GM23338 (cell line): ENCODE data around the gene PTPRR. TPM values are rescaled to one million over a fixed set of nuclear protein-coding genes. Genes with fewer than 3 reads are reported as not detected.

Experiments used
- ATAC-seq: fragments of 200-7000 bp; cut with Tn5 transposase; 3 replicates; pipeline ENCODE4 v1.9.1; 2020
- DNase-seq: peaks from one replicate; pipeline ENCODE4 v3.0.0-alpha.2; 2015; ENCODE audit warnings: low spot score
- H2AFZ ChIP-seq: fragments of 200-600 bp; sonication (generic); 2 replicates; pipeline ENCODE4 v1.8.0; 2016; ENCODE audit warnings: antibody characterized with exemption, mild to moderate bottlenecking, moderate library complexity
- H3F3A ChIP-seq: fragments of 200-600 bp; sonication (generic); replicated peaks from 2 replicates; pipeline ENCODE4 v1.8.0; 2017; ENCODE audit warnings: antibody characterized with exemption, mixed run types, low read depth
- H3K27ac ChIP-seq: fragments of 200-600 bp; sonication (generic); 2 replicates; pipeline ENCODE4 v1.6.1; 2016; ENCODE audit warnings: low read depth
- H3K27me3 ChIP-seq: fragments of 200-600 bp; sonication (generic); 2 replicates; pipeline ENCODE4 v1.8.0; 2016; ENCODE audit warnings: mild to moderate bottlenecking, mixed run types, moderate library complexity; ENCODE audit not compliant: insufficient read depth
- H3K36me3 ChIP-seq: fragments of 200-600 bp; sonication (generic); 2 replicates; pipeline ENCODE4 v1.8.0; 2016; ENCODE audit warnings: mild to moderate bottlenecking; ENCODE audit not compliant: insufficient read depth
- H3K4me1 ChIP-seq: fragments of 200-600 bp; sonication (generic); 2 replicates; pipeline ENCODE4 v1.8.0; 2016; ENCODE audit warnings: mild to moderate bottlenecking, moderate library complexity; ENCODE audit not compliant: insufficient read depth
- H3K4me2 ChIP-seq: fragments of 200-600 bp; sonication (generic); 2 replicates; pipeline ENCODE4 v1.7.1; 2017; ENCODE audit warnings: mixed run types
- H3K4me3 ChIP-seq: fragments of 200-600 bp; sonication (generic); 2 replicates; pipeline ENCODE4 v1.6.1; 2016; ENCODE audit warnings: mixed run types
- H3K79me2 ChIP-seq: fragments of 200-600 bp; sonication (generic); replicated peaks from 2 replicates; pipeline ENCODE4 v1.8.0; 2017; ENCODE audit warnings: mild to moderate bottlenecking; ENCODE audit not compliant: insufficient read depth
- H3K9me2 ChIP-seq: fragments of 200-600 bp; sonication (generic); 2 replicates; pipeline ENCODE4 v1.8.0; 2017; ENCODE audit not compliant: insufficient read depth
- H4K20me1 ChIP-seq: fragments of 200-600 bp; sonication (generic); replicated peaks from 2 replicates; pipeline ENCODE4 v1.8.0; 2017; ENCODE audit warnings: mild to moderate bottlenecking; ENCODE audit not compliant: insufficient read depth
- H3K27ac Mint-ChIP-seq: 2 replicates; pipeline ENCODE4 v1.8.0; 2020; ENCODE audit warnings: inconsistent platforms, mild to moderate bottlenecking, moderate library complexity, mixed read lengths
- H3K27me3 Mint-ChIP-seq: 3 replicates; pipeline ENCODE4 v1.8.0; 2022; ENCODE audit warnings: low read depth, mild to moderate bottlenecking, moderate library complexity, mixed read lengths, inconsistent platforms; ENCODE audit not compliant: insufficient read depth, poor library complexity
- H3K36me3 Mint-ChIP-seq: 3 replicates; pipeline ENCODE4 v1.8.0; 2021; ENCODE audit warnings: low read depth, mild to moderate bottlenecking, inconsistent platforms, moderate library complexity, mixed read lengths
- H3K4me1 Mint-ChIP-seq: 3 replicates; pipeline ENCODE4 v1.8.0; 2020; ENCODE audit warnings: mild to moderate bottlenecking, inconsistent platforms, mixed read lengths
- H3K4me3 Mint-ChIP-seq: 3 replicates; pipeline ENCODE4 v1.8.0; 2021; ENCODE audit warnings: moderate library complexity, mild to moderate bottlenecking, inconsistent platforms, mixed read lengths
- H3K9me3 Mint-ChIP-seq: 3 replicates; pipeline ENCODE4 v1.8.0; 2020; ENCODE audit warnings: moderate library complexity, mild to moderate bottlenecking, inconsistent platforms, mixed read lengths
- CREB1 ChIP-seq: fragments of 250-450 bp; sonication (Bioruptor Pico); IDR thresholded peaks from 2 replicates; pipeline ENCODE4 v1.5.0; 2020; ENCODE audit warnings: low read depth, mild to moderate bottlenecking, moderate library complexity
- EZH2 ChIP-seq: fragments of 200-600 bp; sonication (generic); IDR thresholded peaks from one replicate; pipeline ENCODE4 v1.8.0; 2017; ENCODE audit warnings: antibody characterized with exemption, mild to moderate bottlenecking, low read depth; ENCODE audit not compliant: unreplicated experiment
- EZH2phosphoT487 ChIP-seq: fragments of 200-600 bp; sonication (generic); IDR thresholded peaks from one replicate; pipeline ENCODE4 v1.8.1; 2018; ENCODE audit warnings: antibody characterized with exemption; ENCODE audit not compliant: unreplicated experiment
- JUNB ChIP-seq: IDR thresholded peaks from one replicate; pipeline ENCODE4 v1.6.1; 2016; ENCODE audit warnings: antibody characterized with exemption; ENCODE audit not compliant: unreplicated experiment
- NANOG ChIP-seq: IDR thresholded peaks from 2 replicates; pipeline ENCODE4 v1.6.1; 2016; ENCODE audit warnings: antibody characterized with exemption, borderline replicate concordance
- POLR2AphosphoS5 ChIP-seq: IDR thresholded peaks from 2 replicates; pipeline ENCODE4 v1.6.1; 2016; ENCODE audit warnings: antibody characterized with exemption, low read depth
- STAT1 ChIP-seq: IDR thresholded peaks from one replicate; pipeline ENCODE4 v1.6.1; 2016; ENCODE audit warnings: antibody characterized with exemption; ENCODE audit not compliant: unreplicated experiment
- ZNF114 ChIP-seq: fragments of 250-450 bp; sonication (Bioruptor Pico); IDR thresholded peaks from 2 replicates; pipeline ENCODE4 v1.5.0; 2020; ENCODE audit warnings: mild to moderate bottlenecking, moderate library complexity
- ZNF331 ChIP-seq: fragments of 250-450 bp; sonication (Bioruptor Pico); IDR thresholded peaks from 2 replicates; pipeline ENCODE4 v1.5.0; 2020; ENCODE audit warnings: low read depth, mild to moderate bottlenecking, moderate library complexity
- polyA plus RNA-seq: library from polyadenylated mRNA; unstranded; fragments of >200 nt; fragmentation: Nextera tagmentation; extraction: Ambion mirVana; gene quantifications from 2 replicates; pipeline ENCODE4 v1.2.1, GENCODE V29; 2016
- total RNA-seq: library from RNA; depleted of rRNA; stranded (reverse); fragments of >200 nt; shearing (Covaris generic); gene quantifications from 2 replicates; pipeline ENCODE4 v1.2.3, GENCODE V29; 2014
- TF ChIP-seq, protein P1 (sequence below): IDR thresholded peaks from one replicate; pipeline ENCODE4 v1.6.1; 2018; ENCODE audit warnings: antibody characterized with exemption; ENCODE audit not compliant: unreplicated experiment
- TF ChIP-seq, protein P2 (sequence below): IDR thresholded peaks from 2 replicates; pipeline ENCODE4 v1.6.1; 2016; ENCODE audit warnings: antibody characterized with exemption
- TF ChIP-seq, protein P3 (sequence below): fragments of 250-450 bp; sonication (Bioruptor Pico); IDR thresholded peaks from 2 replicates; pipeline ENCODE4 v1.5.0; 2020; ENCODE audit warnings: mild to moderate bottlenecking, moderate library complexity
- TF ChIP-seq, protein P4 (sequence below), 2 experiments: fragments of 200-600 bp in 1 of 2; sonication (generic) in 1 of 2; conservative IDR thresholded peaks; 2 replicates each; pipeline versions ENCODE4 v1.5.1 to v1.6.1; 2016 to 2017; ENCODE audit warnings: antibody characterized with exemption in 2 of 2, low read depth in 2 of 2, mild to moderate bottlenecking in 2 of 2, moderate library complexity in 1 of 2

PTPRR gene
- total and polyA plus RNA-seq, 2 experiments from 2014 or later, result 0.26 to 0.76 TPM

DNA sequence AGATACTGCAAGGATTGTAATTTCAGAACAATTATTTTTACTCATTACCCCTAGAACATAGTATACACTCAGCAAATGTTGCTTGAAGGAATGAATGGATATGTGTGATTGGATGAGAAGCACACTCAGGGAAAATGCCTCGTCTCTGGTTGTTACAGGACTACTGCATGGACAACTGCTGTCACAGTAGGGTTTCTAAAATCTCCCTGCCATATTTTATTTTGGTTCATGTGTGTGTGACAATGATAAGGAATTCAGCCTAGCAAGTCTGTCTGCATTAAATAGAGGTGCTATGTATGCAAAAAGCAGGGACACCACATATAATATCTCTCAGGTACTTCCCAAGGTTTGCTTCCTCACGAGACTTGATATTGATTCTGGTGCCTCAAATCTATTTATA is 1.4 kb downstream of the PTPRR start:
- Mint-ChIP-seq H3K36me3 (no peaks in the 10 kb centered on the region), H3K27me3 (peaks cover 8% of the 10 kb centered on the region), H3K9me3 (no peaks in the 10 kb centered on the region), H3K4me3 (no peak overlapping the region), H3K4me1 (peaks cover 10% of the 10 kb centered on the region; the same call in 2 of the 3 replicates), H3K27ac (no peak overlapping the region)
- Histone ChIP-seq H3K27ac (no peak overlapping the region), H4K20me1 (no peaks in the 10 kb centered on the region), H3K36me3 (no peaks in the 10 kb centered on the region), H3K79me2 (no peaks in the 10 kb centered on the region), H3K4me3 (no peak overlapping the region), H3K27me3 (peaks cover 20% of the 10 kb centered on the region), H3K4me1 (peaks cover 14% of the 10 kb centered on the region), H3K9me2 (0 out of 2 replicates have a peak, but pooled peaks cover 4% of the 10 kb centered on the region), H3F3A (no peaks in the 10 kb centered on the region; the same call in 1 of the 2 replicates), H3K4me2 (no peak overlapping the region), H2AFZ (no peak overlapping the region)
- DNase-seq, result no peak
- no peak for ATAC-seq
- no peak for TF ChIP-seq EZH2phosphoT487
- TF ChIP-seq, protein P1, sequence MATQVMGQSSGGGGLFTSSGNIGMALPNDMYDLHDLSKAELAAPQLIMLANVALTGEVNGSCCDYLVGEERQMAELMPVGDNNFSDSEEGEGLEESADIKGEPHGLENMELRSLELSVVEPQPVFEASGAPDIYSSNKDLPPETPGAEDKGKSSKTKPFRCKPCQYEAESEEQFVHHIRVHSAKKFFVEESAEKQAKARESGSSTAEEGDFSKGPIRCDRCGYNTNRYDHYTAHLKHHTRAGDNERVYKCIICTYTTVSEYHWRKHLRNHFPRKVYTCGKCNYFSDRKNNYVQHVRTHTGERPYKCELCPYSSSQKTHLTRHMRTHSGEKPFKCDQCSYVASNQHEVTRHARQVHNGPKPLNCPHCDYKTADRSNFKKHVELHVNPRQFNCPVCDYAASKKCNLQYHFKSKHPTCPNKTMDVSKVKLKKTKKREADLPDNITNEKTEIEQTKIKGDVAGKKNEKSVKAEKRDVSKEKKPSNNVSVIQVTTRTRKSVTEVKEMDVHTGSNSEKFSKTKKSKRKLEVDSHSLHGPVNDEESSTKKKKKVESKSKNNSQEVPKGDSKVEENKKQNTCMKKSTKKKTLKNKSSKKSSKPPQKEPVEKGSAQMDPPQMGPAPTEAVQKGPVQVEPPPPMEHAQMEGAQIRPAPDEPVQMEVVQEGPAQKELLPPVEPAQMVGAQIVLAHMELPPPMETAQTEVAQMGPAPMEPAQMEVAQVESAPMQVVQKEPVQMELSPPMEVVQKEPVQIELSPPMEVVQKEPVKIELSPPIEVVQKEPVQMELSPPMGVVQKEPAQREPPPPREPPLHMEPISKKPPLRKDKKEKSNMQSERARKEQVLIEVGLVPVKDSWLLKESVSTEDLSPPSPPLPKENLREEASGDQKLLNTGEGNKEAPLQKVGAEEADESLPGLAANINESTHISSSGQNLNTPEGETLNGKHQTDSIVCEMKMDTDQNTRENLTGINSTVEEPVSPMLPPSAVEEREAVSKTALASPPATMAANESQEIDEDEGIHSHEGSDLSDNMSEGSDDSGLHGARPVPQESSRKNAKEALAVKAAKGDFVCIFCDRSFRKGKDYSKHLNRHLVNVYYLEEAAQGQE, result no peak
- no peak for TF ChIP-seq NANOG
- TF ChIP-seq, protein P2, sequence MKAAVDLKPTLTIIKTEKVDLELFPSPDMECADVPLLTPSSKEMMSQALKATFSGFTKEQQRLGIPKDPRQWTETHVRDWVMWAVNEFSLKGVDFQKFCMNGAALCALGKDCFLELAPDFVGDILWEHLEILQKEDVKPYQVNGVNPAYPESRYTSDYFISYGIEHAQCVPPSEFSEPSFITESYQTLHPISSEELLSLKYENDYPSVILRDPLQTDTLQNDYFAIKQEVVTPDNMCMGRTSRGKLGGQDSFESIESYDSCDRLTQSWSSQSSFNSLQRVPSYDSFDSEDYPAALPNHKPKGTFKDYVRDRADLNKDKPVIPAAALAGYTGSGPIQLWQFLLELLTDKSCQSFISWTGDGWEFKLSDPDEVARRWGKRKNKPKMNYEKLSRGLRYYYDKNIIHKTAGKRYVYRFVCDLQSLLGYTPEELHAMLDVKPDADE, result no peak
- TF ChIP-seq, protein P3, sequence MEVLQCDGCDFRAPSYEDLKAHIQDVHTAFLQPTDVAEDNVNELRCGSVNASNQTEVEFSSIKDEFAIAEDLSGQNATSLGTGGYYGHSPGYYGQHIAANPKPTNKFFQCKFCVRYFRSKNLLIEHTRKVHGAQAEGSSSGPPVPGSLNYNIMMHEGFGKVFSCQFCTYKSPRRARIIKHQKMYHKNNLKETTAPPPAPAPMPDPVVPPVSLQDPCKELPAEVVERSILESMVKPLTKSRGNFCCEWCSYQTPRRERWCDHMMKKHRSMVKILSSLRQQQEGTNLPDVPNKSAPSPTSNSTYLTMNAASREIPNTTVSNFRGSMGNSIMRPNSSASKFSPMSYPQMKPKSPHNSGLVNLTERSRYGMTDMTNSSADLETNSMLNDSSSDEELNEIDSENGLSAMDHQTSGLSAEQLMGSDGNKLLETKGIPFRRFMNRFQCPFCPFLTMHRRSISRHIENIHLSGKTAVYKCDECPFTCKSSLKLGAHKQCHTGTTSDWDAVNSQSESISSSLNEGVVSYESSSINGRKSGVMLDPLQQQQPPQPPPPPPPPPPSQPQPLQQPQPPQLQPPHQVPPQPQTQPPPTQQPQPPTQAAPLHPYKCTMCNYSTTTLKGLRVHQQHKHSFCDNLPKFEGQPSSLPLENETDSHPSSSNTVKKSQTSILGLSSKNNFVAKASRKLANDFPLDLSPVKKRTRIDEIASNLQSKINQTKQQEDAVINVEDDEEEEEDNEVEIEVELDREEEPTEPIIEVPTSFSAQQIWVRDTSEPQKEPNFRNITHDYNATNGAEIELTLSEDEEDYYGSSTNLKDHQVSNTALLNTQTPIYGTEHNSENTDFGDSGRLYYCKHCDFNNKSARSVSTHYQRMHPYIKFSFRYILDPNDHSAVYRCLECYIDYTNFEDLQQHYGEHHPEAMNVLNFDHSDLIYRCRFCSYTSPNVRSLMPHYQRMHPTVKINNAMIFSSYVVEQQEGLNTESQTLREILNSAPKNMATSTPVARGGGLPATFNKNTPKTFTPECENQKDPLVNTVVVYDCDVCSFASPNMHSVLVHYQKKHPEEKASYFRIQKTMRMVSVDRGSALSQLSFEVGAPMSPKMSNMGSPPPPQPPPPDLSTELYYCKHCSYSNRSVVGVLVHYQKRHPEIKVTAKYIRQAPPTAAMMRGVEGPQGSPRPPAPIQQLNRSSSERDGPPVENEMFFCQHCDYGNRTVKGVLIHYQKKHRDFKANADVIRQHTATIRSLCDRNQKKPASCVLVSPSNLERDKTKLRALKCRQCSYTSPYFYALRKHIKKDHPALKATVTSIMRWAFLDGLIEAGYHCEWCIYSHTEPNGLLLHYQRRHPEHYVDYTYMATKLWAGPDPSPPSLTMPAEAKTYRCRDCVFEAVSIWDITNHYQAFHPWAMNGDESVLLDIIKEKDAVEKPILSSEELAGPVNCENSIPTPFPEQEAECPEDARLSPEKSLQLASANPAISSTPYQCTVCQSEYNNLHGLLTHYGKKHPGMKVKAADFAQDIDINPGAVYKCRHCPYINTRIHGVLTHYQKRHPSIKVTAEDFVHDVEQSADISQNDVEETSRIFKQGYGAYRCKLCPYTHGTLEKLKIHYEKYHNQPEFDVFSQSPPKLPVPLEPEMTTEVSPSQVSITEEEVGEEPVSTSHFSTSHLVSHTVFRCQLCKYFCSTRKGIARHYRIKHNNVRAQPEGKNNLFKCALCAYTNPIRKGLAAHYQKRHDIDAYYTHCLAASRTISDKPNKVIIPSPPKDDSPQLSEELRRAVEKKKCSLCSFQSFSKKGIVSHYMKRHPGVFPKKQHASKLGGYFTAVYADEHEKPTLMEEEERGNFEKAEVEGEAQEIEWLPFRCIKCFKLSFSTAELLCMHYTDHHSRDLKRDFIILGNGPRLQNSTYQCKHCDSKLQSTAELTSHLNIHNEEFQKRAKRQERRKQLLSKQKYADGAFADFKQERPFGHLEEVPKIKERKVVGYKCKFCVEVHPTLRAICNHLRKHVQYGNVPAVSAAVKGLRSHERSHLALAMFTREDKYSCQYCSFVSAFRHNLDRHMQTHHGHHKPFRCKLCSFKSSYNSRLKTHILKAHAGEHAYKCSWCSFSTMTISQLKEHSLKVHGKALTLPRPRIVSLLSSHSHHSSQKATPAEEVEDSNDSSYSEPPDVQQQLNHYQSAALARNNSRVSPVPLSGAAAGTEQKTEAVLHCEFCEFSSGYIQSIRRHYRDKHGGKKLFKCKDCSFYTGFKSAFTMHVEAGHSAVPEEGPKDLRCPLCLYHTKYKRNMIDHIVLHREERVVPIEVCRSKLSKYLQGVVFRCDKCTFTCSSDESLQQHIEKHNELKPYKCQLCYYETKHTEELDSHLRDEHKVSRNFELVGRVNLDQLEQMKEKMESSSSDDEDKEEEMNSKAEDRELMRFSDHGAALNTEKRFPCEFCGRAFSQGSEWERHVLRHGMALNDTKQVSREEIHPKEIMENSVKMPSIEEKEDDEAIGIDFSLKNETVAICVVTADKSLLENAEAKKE (CRISPR knock-in tag), result no peak
- TF ChIP-seq, protein P4, sequence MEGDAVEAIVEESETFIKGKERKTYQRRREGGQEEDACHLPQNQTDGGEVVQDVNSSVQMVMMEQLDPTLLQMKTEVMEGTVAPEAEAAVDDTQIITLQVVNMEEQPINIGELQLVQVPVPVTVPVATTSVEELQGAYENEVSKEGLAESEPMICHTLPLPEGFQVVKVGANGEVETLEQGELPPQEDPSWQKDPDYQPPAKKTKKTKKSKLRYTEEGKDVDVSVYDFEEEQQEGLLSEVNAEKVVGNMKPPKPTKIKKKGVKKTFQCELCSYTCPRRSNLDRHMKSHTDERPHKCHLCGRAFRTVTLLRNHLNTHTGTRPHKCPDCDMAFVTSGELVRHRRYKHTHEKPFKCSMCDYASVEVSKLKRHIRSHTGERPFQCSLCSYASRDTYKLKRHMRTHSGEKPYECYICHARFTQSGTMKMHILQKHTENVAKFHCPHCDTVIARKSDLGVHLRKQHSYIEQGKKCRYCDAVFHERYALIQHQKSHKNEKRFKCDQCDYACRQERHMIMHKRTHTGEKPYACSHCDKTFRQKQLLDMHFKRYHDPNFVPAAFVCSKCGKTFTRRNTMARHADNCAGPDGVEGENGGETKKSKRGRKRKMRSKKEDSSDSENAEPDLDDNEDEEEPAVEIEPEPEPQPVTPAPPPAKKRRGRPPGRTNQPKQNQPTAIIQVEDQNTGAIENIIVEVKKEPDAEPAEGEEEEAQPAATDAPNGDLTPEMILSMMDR (conservative IDR thresholded peaks at IDR 0.05; ENCODE audit: low read depth in 2 of 2), result no peak
- no peak for TF ChIP-seq JUNB
- TF ChIP-seq POLR2AphosphoS5, result no peak
- no peak for TF ChIP-seq STAT1
- no peak for TF ChIP-seq ZNF114 (CRISPR knock-in tag)
- no peak for TF ChIP-seq ZNF331 (CRISPR knock-in tag)
- TF ChIP-seq CREB1 (CRISPR knock-in tag), result no peak
- TF ChIP-seq EZH2, result no peak
